ENCODE results near the gene NINL. TPM values are rescaled to one million over a fixed set of nuclear protein-coding genes. Genes with fewer than 3 reads are reported as not detected.
A peak's percentile ranks its signal among the peaks of the same experiment; 100 is the strongest.

The NINL gene
- total RNA-seq, 6 donors from 2014 or later = 10.2 to 47.1 (median 20.3) TPM

GRCh38 chr20:25539742-25540672 is 45.3 kb downstream of the NINL start:
- H3K27ac ChIP-seq = peak overlapping the region in 3 of 4 donors; percentile 27 to 56 (median 52)
- WGBS, 2 donors = 57 to 60% methylated on average over 16 to 19 of the region's 19 CpGs
- DNase-seq = peak; percentile 54 to 73
- no peaks in the 10 kb centered on the region for H3K9me3 ChIP-seq
- H3K4me1 ChIP-seq = peaks cover 14 to 32% (median 24%) of the 10 kb centered on the region in 4 donors
- H3K4me3 ChIP-seq = peak overlapping the region in 3 of 4 donors; percentile 18 to 45 (median 28)
- ATAC-seq (ENCODE audit: low FRiP score in 2 of 2) = peak; percentile 49 to 61
- no peak for TF ChIP-seq POLR2A (IDR thresholded peaks at IDR 0.05)
- peak in 3 of 6 experiments; percentile 29 to 41 (median 30) for TF ChIP-seq CTCF (IDR thresholded peaks at IDR 0.05)
- TF ChIP-seq EP300 (IDR thresholded peaks at IDR 0.05) = no peak
- TF ChIP-seq POLR2AphosphoS5 (IDR thresholded peaks at IDR 0.05) = no peak
- H3K36me3 ChIP-seq = no peaks in the 10 kb centered on the region
- no peaks in the 10 kb centered on the region for H3K27me3 ChIP-seq

GRCh38 chr20:25538838-25539665 is 46.3 kb downstream of the NINL start:
- TF ChIP-seq EP300 (IDR thresholded peaks at IDR 0.05) (no peak), CTCF (IDR thresholded peaks at IDR 0.05) (no peak), POLR2A (IDR thresholded peaks at IDR 0.05) (no peak), POLR2AphosphoS5 (IDR thresholded peaks at IDR 0.05) (no peak)
- ATAC-seq (ENCODE audit: low FRiP score in 2 of 2) (peak; percentile 22 to 60), DNase-seq (peak; percentile 50 to 66)
- Histone ChIP-seq H3K4me1 (peaks cover 13 to 26% (median 20%) of the 10 kb centered on the region in 4 donors), H3K36me3 (no peaks in the 10 kb centered on the region), H3K27ac (peak overlapping the region in 2 of 4 donors; percentile 35 to 52), H3K9me3 (no peaks in the 10 kb centered on the region), H3K4me3 (peak overlapping the region in 3 of 4 donors; percentile 18 to 45 (median 28)), H3K27me3 (no peaks in the 10 kb centered on the region)
- 72 to 75% methylated on average over 6 to 14 of the region's 17 CpGs for whole genome bisulfite sequencing, 2 donors

- H3K4me1 ChIP-seq = peaks cover 13 to 26% (median 20%) of the 10 kb centered on the region in 4 donors
- H3K9me3 ChIP-seq = no peaks in the 10 kb centered on the region
- no peak overlapping the region for H3K27ac ChIP-seq
- ATAC-seq (ENCODE audit: low FRiP score in 2 of 2) (no peak), DNase-seq (peak in 1 of 2 donors; percentile 52)
- no peaks in the 10 kb centered on the region for H3K27me3 ChIP-seq
- H3K36me3 ChIP-seq = no peaks in the 10 kb centered on the region
- no peak overlapping the region for H3K4me3 ChIP-seq
- TF ChIP-seq CTCF (IDR thresholded peaks at IDR 0.05) (no peak), EP300 (IDR thresholded peaks at IDR 0.05) (no peak), POLR2AphosphoS5 (IDR thresholded peaks at IDR 0.05) (no peak), POLR2A (IDR thresholded peaks at IDR 0.05) (no peak)
- 97 to 99% methylated on average over 12 of the region's 13 CpGs for WGBS, 2 donors
Observed at GRCh38 chr20:25537890-25538289, 47.4 kb downstream of the NINL start.

GRCh38 chr20:25535762-25536161 is 49.6 kb downstream of the NINL start:
- WGBS, 2 donors = 85 to 90% methylated on average over 6 of the region's 6 CpGs

More at GRCh38 chr20:25535762-25536161, 49.6 kb downstream of the NINL start:
- no peaks in the 10 kb centered on the region for H3K36me3 ChIP-seq
- peaks cover 4 to 19% (median 14%) of the 10 kb centered on the region in 4 donors for H3K4me1 ChIP-seq
- no peak overlapping the region for H3K27ac ChIP-seq
- ATAC-seq (ENCODE audit: low FRiP score in 2 of 2) (no peak), DNase-seq (no peak)
- no peak overlapping the region for H3K4me3 ChIP-seq
- no peaks in the 10 kb centered on the region for H3K9me3 ChIP-seq
- TF ChIP-seq EP300 (IDR thresholded peaks at IDR 0.05) (no peak), CTCF (IDR thresholded peaks at IDR 0.05) (no peak), POLR2A (IDR thresholded peaks at IDR 0.05) (no peak), POLR2AphosphoS5 (IDR thresholded peaks at IDR 0.05) (no peak)
- H3K27me3 ChIP-seq = no peaks in the 10 kb centered on the region

All from upper lobe of left lung (tissue), 6 donors.